ENCODE results near the gene SSX2IP.

The SSX2IP gene

GRCh38 chr1:84720221-84720780 is 30.0 kb upstream of the SSX2IP start:
- peak overlapping the region; percentile 53 for H3K27ac ChIP-seq (ENCODE audit: low read depth, low read length, poor library complexity, severe bottlenecking)
- H3K4me3 ChIP-seq (ENCODE audit: low read depth, low read length, poor library complexity, severe bottlenecking): no peak overlapping the region
- H3K79me2 ChIP-seq (ENCODE audit: insufficient read depth, low read length): no peaks in the 10 kb centered on the region
- no peaks in the 10 kb centered on the region for H3K36me3 ChIP-seq (ENCODE audit: insufficient read depth, low read length)
- no peak for TF ChIP-seq CTCF (IDR thresholded peaks at IDR 0.05; ENCODE audit: low read length)
- no peak for TF ChIP-seq EZH2 (IDR thresholded peaks at IDR 0.05; ENCODE audit: borderline replicate concordance, low read length)
- H3K9me2 ChIP-seq (ENCODE audit: low read depth, low read length): no peaks in the 10 kb centered on the region
- H3K4me2 ChIP-seq (ENCODE audit: low read length): peak overlapping the region; percentile 18; the same call in 1 of the 2 replicates
- H3F3A ChIP-seq (ENCODE audit: insufficient read depth, low read length): no peaks in the 10 kb centered on the region
- no peaks in the 10 kb centered on the region for H3K27me3 ChIP-seq (ENCODE audit: insufficient read depth, low read length)
- H3K9me3 ChIP-seq (ENCODE audit: low read length): no peaks in the 10 kb centered on the region
- H2AFZ ChIP-seq (ENCODE audit: low read length): peak overlapping the region; percentile 54; the same call in 1 of the 2 replicates
- peak overlapping the region; percentile 9; the same call in 1 of the 2 replicates for H3K9ac ChIP-seq (ENCODE audit: low read length)
- peaks cover 51% of the 10 kb centered on the region for H3K4me1 ChIP-seq (ENCODE audit: insufficient read depth, low read length, severe bottlenecking)
- no peaks in the 10 kb centered on the region for H4K20me1 ChIP-seq (ENCODE audit: insufficient read depth, low read length)

DNA sequence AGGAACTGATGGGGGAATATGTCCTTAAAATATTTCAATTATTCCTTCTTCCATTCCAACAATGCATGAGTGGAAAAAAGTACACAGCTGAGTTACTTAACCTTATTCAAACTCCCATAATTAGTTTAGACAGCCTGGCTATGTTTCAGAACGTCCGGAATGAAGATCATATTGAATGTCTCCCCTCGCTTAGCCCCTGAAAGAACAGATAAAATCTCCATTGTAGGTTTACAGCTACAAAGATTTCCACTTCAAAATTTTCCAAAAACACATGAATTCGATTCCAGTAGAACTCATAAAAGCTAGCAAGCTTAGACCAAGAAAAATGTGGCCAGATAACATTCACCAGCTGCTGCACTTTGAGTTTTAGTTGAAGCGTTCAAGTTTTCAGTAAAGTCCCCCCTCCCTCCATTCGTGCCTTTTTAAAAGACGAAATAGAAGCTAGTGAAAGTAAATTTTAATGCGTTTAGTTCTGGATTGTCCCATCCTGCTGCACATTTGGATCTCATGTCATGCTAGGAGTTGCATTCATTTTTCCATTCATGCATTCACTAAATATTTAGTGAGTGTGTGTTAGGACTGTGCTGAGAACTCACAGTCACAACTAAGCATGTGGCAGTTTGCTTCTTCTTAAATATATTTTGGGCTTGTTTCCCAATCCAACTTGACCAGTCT is 29.4 kb upstream of the SSX2IP start:
- peaks cover 55% of the 10 kb centered on the region for H3K4me1 ChIP-seq (ENCODE audit: insufficient read depth, low read length, severe bottlenecking)
- peak overlapping the region; percentile 18; the same call in 1 of the 2 replicates for H3K4me2 ChIP-seq (ENCODE audit: low read length)
- peak overlapping the region; percentile 9; the same call in 1 of the 2 replicates for H3K9ac ChIP-seq (ENCODE audit: low read length)
- H3K9me3 ChIP-seq (ENCODE audit: low read length): no peaks in the 10 kb centered on the region
- H3K9me2 ChIP-seq (ENCODE audit: low read depth, low read length): no peaks in the 10 kb centered on the region
- no peaks in the 10 kb centered on the region for H3K79me2 ChIP-seq (ENCODE audit: insufficient read depth, low read length)
- no peaks in the 10 kb centered on the region for H3F3A ChIP-seq (ENCODE audit: insufficient read depth, low read length)
- no peaks in the 10 kb centered on the region for H3K36me3 ChIP-seq (ENCODE audit: insufficient read depth, low read length)
- no peaks in the 10 kb centered on the region for H3K27me3 ChIP-seq (ENCODE audit: insufficient read depth, low read length)
- TF ChIP-seq CTCF (IDR thresholded peaks at IDR 0.05; ENCODE audit: low read length) (no peak), EZH2 (IDR thresholded peaks at IDR 0.05; ENCODE audit: borderline replicate concordance, low read length) (no peak)
- peak overlapping the region; percentile 53 for H3K27ac ChIP-seq (ENCODE audit: low read depth, low read length, poor library complexity, severe bottlenecking)
- H2AFZ ChIP-seq (ENCODE audit: low read length): no peak overlapping the region
- no peak overlapping the region for H3K4me3 ChIP-seq (ENCODE audit: low read depth, low read length, poor library complexity, severe bottlenecking)
- no peaks in the 10 kb centered on the region for H4K20me1 ChIP-seq (ENCODE audit: insufficient read depth, low read length)

DNA sequence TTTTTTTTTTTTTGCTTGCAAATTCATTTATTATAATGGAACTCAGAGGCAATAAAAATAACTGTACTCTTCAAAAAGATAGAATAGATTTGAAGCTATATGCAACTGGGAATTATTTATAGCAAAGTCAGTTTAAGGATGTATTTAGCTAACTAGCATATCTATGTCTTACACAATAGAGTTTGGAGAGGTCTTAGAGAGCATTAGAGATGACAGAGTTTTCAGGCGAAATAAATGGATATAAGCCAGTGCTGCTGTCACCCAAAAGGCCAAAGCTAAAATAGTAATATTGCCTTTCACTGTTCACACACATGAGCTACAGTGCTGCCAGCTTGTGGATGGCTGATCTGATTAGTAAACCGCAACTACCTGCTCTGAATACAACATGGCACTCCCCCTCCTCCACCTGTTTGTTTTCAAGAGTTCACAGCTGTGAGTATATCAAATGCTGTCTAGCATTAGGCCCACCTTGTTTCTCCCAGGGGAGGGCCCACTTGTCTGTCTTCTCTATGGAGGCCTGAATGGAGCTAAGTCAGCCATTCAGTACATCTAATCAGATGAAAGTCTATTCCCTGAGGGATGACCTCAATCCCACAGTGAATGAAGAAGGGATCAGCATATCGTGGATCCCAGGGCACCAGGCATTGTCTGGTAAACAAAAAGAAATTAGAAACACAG is 25.2 kb upstream of the SSX2IP start:
- Histone ChIP-seq H4K20me1 (ENCODE audit: insufficient read depth, low read length) (no peaks in the 10 kb centered on the region), H3K27me3 (ENCODE audit: insufficient read depth, low read length) (no peaks in the 10 kb centered on the region), H3K4me2 (ENCODE audit: low read length) (peak overlapping the region; percentile 27; the same call in 1 of the 2 replicates), H3K4me3 (ENCODE audit: low read depth, low read length, poor library complexity, severe bottlenecking) (no peak overlapping the region), H3K9me2 (ENCODE audit: low read depth, low read length) (no peaks in the 10 kb centered on the region), H3K27ac (ENCODE audit: low read depth, low read length, poor library complexity, severe bottlenecking) (peak overlapping the region; percentile 62), H3K9ac (ENCODE audit: low read length) (peak overlapping the region; percentile 10; the same call in 1 of the 2 replicates), H3K4me1 (ENCODE audit: insufficient read depth, low read length, severe bottlenecking) (peaks cover 46% of the 10 kb centered on the region), H2AFZ (ENCODE audit: low read length) (no peak overlapping the region), H3K79me2 (ENCODE audit: insufficient read depth, low read length) (no peaks in the 10 kb centered on the region), H3K36me3 (ENCODE audit: insufficient read depth, low read length) (no peaks in the 10 kb centered on the region), H3F3A (ENCODE audit: insufficient read depth, low read length) (no peaks in the 10 kb centered on the region), H3K9me3 (ENCODE audit: low read length) (no peaks in the 10 kb centered on the region)
- peak; percentile 7; the same call in 1 of the 2 replicates for TF ChIP-seq CTCF (IDR thresholded peaks at IDR 0.05; ENCODE audit: low read length)
- no peak for TF ChIP-seq EZH2 (IDR thresholded peaks at IDR 0.05; ENCODE audit: borderline replicate concordance, low read length)
